DMS79 (cell line): ENCODE data around the gene TNRC6B.
"Not testable (repeated sequence)": the region's sequence is repeated elsewhere in the genome, so short reads cannot be mapped to it uniquely, and the experiment has no call there.

Experiments
- DNase-seq: peaks from one replicate; lab custom pipeline; 2025; lab: John Stamatoyannopoulos, UW

TNRC6B gene

DNA sequence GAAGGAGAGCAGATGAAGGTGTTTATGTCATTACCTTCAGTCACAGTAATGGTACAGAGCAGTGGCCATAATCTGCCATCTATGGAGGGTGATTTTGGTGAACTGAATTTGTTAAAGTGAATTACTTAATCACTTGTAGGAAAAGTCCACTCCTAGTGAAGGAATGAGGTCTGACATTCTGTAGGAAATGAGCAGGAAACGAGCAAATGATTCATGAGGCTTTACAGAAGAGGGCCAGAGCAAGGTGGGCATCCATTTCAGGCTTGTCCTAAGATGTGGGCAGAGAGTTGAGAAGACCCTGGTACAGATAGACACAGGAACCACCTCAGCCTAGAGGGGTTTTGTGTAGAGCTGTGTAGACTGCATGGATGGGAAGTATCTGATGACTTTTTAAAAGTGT lies 186.7 kb downstream of the TNRC6B start:
- no peak for DNase-seq

DNA sequence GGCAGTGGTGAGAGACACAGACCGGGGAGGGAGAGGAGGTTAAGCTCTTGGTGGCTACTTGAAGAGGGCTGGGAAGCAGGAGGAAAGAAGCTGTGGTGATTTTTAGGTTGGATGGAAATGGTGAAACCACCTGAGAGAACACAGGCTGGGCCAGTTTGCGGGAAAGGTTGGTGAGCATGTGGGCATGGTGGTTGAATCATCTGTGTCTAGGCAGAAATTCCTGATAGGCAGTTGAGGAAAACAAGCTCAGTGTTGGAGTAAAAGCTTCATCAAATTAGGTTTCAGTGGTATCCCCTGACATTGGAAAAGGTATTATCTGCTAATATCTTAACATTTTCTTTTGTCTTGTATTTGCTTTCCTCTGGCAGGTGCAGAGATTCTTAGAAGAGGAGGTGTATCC lies 188.3 kb downstream of the TNRC6B start:
- no peak for DNase-seq

DNA sequence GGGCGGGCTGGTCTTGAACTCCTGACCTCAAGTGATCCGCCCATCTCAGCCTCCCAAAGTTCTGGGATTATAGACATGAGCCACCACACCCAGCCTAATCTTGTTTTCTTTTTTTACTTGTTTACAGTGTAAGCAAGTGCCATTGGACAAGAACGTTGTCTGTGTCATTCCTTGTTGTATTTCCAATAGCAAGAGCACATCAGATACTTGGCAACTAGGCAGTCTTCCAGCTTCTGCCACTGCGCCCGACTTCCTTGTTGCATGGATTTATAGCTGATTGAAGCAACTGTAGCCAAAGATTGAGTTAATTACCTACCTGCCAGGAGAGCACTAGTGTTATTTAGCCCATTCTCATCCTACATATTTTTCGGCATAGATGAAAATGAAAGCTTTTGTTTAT lies 189.6 kb downstream of the TNRC6B start:
- no peak for DNase-seq

DNA sequence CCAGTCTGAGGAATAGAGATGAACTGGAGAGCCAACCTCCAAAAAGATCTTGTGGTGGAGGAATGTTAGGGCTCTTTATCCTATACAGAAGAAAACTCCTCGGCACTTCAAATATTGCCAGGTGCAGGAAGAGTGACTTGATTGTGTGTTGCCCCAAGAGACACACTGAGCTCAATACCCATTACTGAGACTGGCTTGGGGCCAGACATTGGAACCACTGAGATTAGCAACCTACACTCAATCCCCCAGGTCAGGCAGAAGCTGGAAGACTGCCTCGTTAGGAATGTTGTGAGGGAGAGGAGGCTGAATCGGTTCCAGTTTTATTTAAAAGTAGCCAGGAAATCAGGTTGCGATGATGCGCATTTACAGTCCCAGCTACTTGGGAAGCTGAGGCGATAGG lies 190.3 kb downstream of the TNRC6B start:
- peak; percentile 10 for DNase-seq

DNA sequence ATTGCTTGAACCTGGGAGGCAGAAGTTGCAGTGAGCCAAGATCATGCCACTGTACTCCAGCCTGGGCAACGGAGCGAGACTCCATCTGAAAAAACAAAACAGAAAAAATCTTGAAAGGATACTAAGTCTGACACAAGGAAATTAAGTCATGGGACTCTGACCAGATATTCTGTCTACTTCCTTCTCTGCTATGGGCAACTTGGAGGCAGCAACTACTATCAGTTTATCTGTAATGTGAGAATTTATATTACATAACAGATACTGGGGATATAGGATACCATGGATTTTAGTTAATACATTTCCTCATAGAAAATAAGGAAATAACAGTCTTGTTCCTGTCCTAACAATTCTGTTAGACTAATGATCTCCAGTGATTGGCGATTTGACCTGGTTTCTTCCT lies 191.1 kb downstream of the TNRC6B start:
- DNase-seq: no peak

DNA sequence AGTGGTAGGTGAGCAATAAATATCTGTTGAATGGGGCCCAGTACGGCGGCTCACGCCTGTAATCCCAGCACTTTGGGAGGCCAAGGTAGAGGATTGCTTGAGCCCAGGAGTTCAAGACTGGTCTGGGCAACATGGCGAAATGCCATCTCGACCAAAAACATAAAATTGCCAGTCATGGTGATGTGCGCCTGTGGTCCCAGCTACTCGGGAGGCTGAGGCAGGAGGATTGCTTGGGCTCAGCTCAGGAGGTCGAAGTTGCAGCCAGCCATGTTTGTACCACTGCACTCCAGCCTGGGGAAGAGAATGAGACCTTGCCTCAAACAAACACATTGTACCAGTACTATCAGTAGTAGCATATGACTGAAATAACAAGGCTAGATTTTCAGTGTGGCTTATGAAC lies 196.8 kb downstream of the TNRC6B start:
- DNase-seq: no peak

DNA sequence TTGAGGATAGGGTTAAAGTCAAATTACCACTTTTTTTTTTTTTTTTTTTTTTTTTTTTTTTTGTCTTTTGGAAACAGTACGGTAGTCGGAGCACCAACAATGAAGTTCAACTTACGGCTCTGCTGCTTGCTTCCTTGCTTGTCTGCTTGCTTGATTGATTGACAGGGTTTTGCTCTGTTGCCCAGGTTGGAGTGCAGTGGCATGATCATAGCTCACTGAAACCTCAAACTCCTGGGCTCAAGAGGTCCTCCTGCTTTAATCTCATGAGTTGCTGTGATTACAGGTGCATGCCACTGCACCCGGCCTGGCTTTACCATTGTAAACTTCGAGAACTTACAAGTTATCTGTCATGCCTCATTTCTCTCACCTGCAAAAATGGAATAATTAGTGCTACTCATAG lies 198.4 kb downstream of the TNRC6B start:
- DNase-seq: no peak

DNA sequence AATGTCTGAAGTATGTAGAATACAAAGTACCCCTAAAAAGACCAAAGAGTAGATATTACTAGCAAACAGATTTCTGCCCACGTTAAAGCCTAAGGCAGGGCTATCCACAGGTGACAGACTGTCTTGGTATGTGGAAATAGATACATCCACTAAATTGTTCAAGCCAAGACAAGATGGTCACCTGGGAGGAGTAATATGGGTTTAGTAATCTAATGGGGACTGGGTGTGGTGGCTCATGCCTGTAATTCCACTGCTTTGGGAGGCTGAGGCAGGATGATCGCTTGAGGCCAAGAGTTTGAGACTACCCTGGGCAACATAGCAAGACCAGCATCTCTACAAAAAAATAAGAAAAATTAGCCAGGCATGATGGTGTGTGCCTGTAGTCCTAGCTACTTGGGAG lies 200.2 kb downstream of the TNRC6B start:
- no peak for DNase-seq

DNA sequence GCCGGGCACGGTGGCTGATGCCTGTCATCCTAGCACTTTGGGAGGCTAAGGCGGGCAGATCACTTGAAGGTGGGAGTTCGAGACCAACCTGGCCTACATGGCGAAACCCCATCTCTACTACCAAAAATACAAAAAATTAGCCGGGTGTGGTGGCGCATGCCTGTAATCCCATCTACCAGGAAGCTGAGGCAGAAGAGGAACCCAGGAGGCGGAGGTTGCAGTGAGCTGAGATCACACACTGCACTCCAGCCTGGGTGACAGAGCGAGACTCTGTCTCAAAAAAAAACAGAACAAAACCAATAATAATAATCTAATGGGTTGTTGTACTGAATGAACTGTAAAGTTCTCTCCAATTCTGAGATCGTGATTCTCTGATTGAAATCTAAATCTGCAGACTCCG lies 200.7 kb downstream of the TNRC6B start:
- DNase-seq: not testable (repeated sequence)

DNA sequence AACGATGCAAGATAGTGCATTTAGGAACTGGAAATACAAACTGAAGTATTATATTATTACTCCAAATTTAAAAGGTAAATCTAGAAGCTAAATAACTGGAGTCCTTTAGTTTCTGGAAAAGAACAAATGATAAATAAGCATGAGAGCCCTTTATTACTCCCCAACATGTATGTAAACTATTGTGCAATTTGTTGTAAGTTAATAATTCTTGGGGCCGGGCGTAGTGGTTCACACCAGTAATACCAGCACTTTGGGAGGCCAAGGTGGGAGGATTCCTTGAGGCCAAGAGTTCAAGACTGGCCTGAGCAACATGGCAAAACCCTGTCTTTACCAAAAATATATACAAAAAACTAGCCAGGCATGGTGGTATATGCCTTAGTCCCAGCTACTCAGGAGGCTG lies 203.7 kb downstream of the TNRC6B start:
- DNase-seq: no peak

DNA sequence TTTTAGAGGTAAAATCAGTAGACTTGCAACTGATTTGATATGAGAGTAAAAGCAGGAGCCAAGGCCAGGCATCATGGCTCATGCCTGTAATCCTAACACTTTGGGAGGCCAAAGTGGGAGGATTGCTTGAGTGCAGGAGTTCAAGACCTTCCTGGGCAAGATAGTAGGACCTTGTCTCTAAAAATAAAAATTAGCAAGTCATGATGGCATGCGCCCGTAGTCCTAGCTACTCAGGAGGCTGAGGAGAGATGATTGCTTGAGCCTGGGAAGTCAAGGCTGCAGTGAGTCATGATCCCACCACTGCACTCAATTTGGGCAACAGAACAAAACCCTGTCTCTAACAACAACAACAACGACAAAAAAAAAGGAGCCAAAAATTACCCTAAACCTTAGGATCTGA lies 206.2 kb downstream of the TNRC6B start:
- DNase-seq: no peak

DNA sequence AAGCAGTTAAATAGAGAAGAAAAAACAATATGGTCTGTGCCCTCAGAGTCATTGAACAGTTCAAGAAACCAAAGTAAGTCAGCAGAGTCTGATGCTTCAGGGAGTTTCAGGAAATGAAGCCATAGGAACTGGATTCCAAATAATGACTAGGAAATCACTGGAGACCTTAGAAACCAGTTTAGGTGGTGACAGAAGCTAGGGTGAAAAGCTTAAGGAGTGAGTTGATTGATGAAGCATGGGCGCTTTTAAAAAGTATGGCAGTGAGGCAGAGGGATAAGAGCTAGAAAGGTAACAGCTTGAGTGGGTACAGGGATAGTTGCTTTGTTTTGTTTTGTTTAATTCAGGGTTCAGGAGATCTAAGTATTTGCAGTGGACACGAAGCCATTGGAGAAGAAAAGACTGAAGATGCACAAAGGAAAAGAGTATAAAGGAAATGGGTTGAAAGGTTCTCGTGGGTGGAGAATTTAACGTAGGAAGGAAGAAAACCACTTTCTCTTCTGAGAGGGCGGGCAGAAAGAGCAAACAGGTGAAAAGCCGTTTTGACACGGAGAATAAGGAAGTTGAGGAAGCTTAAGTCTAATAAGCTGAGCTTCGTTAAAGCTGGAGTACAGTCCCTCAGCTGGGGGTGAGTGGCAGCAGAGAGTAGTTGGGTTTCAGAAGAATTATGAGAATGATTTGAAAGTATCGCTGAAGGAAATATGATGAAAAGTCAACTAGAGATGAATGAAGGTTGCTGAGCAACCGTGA lies 207.5 kb downstream of the TNRC6B start:
- no peak for DNase-seq
